Upper lobe of left lung (tissue), 4 donors: ENCODE measurements around the gene EEF1A2.

ENCODE experiments used
- CTCF ChIP-seq, 6 experiments: fragments of 450-650 bp in 4 of 6; fragments of 200-600 bp in 2 of 6; sonication (generic) in 2 of 6; IDR thresholded peaks; one replicate each; pipeline ENCODE4 v1.5.1; 2016 to 2019; ENCODE audit warnings: antibody characterized with exemption in 6 of 6
- EP300 ChIP-seq, 4 donors: sonication (generic); formaldehyde crosslinking; IDR thresholded peaks; one replicate each; pipeline ENCODE4 v1.5.1; 2017; ENCODE audit warnings: antibody characterized with exemption in 4 of 4, control low read depth in 2 of 4
- POLR2A ChIP-seq, 4 donors: fragments of 450-650 bp; IDR thresholded peaks; one replicate each; pipeline ENCODE4 v1.5.1; 2016 to 2017; ENCODE audit warnings: antibody characterized with exemption in 4 of 4, mild to moderate bottlenecking in 2 of 4
- POLR2AphosphoS5 ChIP-seq, 2 donors: sonication (generic); formaldehyde crosslinking; IDR thresholded peaks; one replicate each; pipeline ENCODE4 v1.5.1; 2017; ENCODE audit warnings: antibody characterized with exemption in 2 of 2

- TF ChIP-seq POLR2A (IDR thresholded peaks at IDR 0.05), result no peak
- TF ChIP-seq CTCF (IDR thresholded peaks at IDR 0.05), result no peak
- no peak for TF ChIP-seq POLR2AphosphoS5 (IDR thresholded peaks at IDR 0.05)
- no peak for TF ChIP-seq EP300 (IDR thresholded peaks at IDR 0.05)
Observed at GRCh38 chr20:63466250-63466825, 32.5 kb downstream of the EEF1A2 start.
